ENCODE data around the gene ARHGEF25.
"Not testable (repeated sequence)": the region's sequence is repeated elsewhere in the genome, so short reads cannot be mapped to it uniquely, and the experiment has no call there.

ARHGEF25 gene

DNA sequence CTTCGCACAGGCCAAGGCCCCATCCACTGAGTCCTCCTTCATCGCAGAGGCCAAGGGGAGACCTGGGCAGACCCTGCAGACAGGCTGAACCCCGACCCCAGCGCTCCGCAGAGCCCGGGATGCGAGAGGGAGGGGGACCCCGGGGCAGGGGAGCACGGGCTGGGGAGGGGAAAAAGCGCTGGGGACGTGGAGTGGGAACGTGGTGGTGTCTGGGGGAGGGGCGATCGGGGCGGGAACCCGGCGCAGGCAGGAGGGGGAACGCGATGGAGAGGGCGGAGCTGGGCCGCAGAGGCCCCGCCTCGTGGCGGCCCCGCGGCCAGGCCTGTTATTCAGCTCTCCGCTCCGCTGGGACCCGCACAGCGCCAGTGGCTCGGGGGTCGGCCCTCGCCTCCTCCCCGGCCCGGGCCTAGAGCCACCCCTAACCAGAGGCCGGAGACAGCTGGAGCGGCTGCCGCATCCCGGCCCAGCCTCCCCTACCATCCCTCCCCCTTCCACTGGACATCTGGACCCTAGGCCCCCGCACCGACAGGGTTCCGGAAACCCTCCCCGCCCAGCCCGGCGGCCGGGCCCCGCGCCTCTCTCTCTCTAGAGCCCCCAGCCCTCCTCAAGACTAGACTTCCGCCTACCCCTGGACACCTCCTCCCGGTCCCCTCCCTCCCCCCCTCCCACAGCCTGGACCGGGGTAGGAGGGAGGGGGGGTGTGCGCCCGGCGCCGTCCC is at the start of gene ARHGEF25:
ARHGEF25 (plus strand) TSS at position 328 of the 719 bp plus-strand sequence. CDS start 460 bp downstream, outside the sequence.
- DNase-seq (ENCODE audit: low spot score): peak; percentile 26

- DNase-seq (ENCODE audit: low spot score): no peak
Measured at GRCh38 chr12:57563358-57563757, 47.9 kb upstream of the ARHGEF25 start.

DNA sequence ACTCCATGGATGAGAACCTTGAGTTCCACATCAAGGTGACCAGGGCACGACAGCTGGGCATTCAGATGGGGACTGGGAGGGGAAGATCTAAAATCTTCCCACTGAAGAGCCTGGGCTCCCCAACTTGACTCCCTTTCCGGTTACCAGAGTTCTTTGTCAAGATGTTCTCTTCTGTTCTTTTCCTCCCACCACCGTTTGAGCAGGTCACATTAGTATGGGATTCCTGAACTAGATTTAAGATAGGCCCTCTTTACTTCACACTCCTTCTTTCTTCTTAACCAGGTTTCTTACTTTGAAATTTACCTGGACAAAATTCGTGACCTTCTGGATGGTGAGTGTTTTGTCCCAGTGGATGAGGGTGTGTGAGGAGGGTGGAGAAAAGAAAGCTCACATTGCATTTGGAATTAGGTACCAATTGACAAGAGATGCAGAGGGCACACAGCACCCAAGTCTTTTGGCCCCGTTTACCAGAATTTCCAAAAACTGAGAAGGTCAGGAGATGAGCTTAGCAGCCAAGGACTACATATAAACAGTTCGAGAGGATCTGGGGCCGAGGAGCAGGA is 47.0 kb upstream of the ARHGEF25 start:
- no peak for DNase-seq (ENCODE audit: low spot score)

- DNase-seq (ENCODE audit: low spot score): no peak
Measured at GRCh38 chr12:57568838-57569237, 42.4 kb upstream of the ARHGEF25 start.

- no peak for DNase-seq (ENCODE audit: low spot score)
Measured at GRCh38 chr12:57569858-57570257, 41.4 kb upstream of the ARHGEF25 start.

- DNase-seq (ENCODE audit: low spot score): not testable (repeated sequence)
Measured at GRCh38 chr12:57570438-57570837, 40.8 kb upstream of the ARHGEF25 start.

- no peak for DNase-seq (ENCODE audit: low spot score)
Measured at GRCh38 chr12:57571926-57572762, 39.1 kb upstream of the ARHGEF25 start.

DNA sequence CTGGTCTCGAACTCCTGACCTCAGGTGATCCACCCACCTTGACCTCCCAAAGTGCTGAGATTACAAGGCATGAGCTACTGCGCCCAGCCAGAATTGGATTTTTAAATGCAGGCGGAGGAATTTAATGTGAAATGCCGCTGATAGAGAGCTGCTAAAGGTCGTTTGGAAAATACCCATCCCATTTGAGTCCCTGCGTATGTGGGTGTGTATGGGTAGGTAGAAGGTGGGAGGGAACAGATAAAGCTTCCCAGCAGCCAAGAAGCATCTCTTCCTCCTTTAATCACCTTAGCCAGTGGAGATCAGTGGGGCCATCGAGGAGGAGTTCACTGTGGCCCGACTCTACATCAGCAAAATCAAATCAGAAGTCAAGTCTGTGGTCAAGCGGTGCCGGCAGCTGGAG is 36.4 kb upstream of the ARHGEF25 start:
- no peak for DNase-seq (ENCODE audit: low spot score)

DNA sequence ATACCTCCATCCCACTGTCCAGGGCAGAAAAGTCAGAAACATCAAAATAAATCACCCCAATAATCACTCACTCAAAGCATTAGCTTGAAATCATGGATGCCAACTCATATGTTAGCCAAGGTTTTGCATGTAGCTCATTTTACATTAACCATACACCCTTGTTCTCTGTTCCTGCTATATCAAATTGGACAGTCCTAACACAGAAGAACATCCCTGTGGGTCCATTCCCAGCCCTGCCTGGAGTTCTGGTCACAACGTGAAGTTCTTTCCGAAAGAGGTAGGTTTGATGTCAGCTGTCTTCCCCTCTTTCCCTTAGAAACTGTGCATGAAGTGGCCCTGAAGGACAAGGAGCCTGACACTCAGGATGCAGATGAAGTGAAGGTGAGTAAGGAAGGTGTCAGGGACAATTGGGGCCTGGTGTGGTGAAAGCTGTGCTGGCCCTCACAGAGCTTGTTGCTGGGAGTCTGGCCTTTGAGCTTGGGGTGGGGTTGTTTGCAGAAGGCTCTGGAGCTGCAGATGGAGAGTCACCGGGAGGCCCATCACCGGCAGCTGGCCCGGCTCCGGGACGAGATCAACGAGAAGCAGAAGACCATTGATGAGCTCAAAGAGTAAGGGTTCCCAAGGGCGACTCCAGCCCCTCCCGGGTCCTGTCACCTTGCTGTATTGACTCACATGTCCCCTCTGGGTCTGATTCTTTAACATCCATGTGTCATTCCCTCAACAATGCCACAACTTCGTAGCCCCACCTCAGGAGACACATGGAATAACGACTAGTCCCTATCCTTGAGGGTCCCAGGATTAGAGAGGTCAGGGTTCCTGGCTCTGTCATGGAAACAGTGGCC is 35.2 kb upstream of the ARHGEF25 start:
- no peak for DNase-seq (ENCODE audit: low spot score)

GRCh38 chr12:57576613-57577160 is 34.5 kb upstream of the ARHGEF25 start:
- DNase-seq (ENCODE audit: low spot score): peak; percentile 80

DNA sequence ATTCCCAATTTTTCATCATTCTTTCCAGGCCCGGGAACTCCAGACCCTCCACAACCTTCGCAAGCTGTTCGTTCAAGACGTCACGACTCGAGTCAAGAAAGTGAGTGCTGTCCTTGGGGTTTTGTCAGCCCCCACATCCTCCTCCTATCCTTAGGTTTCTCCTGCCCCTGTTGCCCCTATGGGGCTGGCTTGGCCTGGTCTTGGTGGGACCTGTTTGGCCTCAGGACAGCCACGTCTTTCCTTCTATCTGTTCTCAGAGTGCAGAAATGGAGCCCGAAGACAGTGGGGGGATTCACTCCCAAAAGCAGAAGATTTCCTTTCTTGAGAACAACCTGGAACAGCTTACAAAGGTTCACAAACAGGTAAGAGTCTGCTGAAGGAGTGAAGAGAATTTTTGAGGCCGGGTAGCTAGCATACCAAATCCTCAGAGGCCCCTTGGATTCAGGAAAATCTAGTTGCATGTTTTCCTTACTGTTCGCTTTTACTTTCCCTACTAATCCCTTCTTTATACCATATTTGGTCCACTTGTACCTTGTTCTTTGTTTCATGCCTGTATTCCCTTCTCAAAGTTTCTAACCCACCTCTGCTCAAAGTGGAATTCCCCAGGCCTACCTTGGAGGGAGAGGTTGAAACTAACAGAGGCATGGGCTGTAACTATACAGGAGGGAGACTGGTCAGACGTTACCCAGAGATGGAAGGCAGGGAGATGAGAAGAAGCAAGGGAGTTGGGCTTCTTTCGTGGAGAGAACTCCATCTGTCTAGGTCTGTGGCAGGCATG is 33.1 kb upstream of the ARHGEF25 start:
- no peak for DNase-seq (ENCODE audit: low spot score)

- DNase-seq (ENCODE audit: low spot score): no peak
Measured at GRCh38 chr12:57579011-57579410, 32.2 kb upstream of the ARHGEF25 start.

DNA sequence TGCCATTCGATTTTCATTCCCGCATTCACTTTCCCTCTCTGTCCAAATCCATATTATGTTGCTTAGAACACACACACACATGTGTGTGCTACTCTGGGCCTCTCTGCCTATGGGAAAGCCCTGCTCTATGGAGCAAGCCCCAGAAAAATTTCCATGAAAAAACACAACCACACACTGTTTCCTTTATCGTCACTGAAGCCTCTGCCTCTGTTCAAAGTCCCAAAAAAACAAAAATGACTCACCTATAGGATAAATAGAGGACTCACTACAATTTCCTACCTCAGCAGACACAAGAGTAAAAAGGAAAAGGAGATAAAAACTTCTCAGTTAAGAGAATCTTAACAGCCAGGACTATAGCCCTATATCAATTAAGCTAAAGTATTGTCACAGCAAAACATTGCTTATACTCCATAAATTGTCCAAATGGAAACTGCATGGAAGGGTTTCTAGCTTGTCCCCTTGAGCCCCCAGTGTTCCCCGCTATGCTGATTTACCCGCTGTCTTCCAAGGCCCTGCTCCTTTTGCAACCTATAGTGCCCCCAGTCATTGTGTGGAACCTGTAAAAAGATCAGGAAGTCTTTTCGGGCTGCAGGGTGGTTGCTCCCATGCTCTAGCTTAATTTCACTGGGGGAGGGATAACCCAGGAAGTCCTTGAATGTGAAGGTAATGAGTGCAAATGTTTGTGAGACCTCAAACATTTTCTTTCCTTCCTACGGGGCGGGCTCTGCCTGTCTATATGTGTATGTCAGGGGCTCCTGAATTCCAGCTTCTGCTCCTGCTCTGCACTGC is 31.4 kb upstream of the ARHGEF25 start:
- peak; percentile 44 for DNase-seq (ENCODE audit: low spot score)

GRCh38 chr12:57580466-57580795 is 30.8 kb upstream of the ARHGEF25 start:
- no peak for DNase-seq (ENCODE audit: low spot score)

GRCh38 chr12:57581802-57582201 is 29.4 kb upstream of the ARHGEF25 start:
- DNase-seq (ENCODE audit: low spot score): no peak

DNA sequence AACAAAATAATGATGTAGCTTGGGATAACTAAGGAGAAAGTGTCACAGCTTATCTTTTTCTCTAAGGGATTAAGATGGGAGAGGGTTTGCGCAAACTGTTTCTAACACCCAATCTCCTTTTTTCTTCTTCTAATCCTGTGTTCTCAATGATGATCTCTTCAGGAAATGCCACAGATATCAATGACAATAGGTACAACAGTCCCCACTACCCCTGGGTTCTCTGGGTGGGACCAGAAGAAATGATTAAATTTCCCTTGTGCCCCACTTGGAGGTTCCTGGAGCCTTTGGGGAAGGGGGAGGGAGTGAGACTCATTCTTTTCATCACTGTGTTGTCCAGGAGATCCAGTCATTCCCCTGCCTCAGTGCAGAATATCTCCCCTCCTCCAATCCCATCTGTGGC is 28.8 kb upstream of the ARHGEF25 start:
- DNase-seq (ENCODE audit: low spot score): no peak

GRCh38 chr12:57583008-57583831 is 28.0 kb upstream of the ARHGEF25 start:
- peak; percentile 82 for DNase-seq (ENCODE audit: low spot score)

DNA sequence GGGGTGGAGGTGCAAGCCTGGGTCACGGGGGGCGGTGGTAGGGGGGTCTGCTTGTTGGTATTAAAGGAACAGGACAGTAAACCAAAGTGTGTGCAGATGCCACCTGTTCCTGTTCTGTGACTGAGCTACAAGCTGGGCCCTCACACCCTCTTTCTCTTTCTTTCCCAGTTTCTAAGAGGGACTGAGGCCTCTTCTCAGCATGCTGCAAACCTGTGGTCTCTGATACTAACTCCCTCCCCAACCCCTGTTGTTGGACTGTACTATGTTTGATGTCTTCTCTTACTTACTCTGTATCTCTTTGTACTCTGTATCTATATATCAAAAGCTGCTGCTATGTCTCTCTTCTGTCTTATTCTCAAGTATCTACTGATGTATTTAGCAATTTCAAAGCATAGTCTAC is 27.2 kb upstream of the ARHGEF25 start:
- DNase-seq (ENCODE audit: low spot score): no peak

DNA sequence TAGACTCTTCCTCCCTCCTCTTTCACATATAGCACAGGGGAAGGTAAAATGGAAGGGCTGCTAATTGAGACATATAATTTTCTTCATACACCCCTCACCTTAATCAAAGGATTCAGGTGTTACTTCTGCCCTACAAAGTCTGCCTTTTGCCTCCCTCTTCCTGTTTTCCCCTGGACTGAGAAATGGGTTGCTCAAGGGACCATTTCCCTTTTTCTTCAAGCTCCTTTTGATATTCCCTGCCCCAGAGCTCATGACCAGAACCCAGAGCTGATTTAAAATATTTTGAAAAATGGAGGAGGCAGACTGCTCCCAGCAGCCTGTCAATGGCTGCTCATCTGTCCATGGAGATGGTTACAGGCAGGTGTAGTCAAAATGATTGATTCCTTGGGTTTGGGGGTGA is 26.5 kb upstream of the ARHGEF25 start:
- no peak for DNase-seq (ENCODE audit: low spot score)

Data from SW480 (cell line).